Activated B cell treated with CpG ODN at 0.5 μM for 24 hours (primary cell): ENCODE measurements around the gene TADA1. TPM values are rescaled to one million over a fixed set of nuclear protein-coding genes. Genes with fewer than 3 reads are reported as not detected.

Source experiments
- ATAC-seq: fragments of 200-7000 bp; cut with Tn5 transposase; one replicate; pipeline ENCODE4 v1.10.0; 2021; ENCODE audit warnings: low read depth, mild to moderate bottlenecking, moderate library complexity
- CTCF ChIA-PET: fragments of 350-600 bp; sonication (Branson Sonifier 250); formaldehyde crosslinking; loops from one replicate; lab custom pipeline; 2021; ENCODE audit warnings: antibody characterized with exemption; lab: Charles Lee
- POLR2A ChIA-PET: fragments of 350-600 bp; sonication (Branson Sonifier 250); formaldehyde crosslinking; loops from one replicate; lab custom pipeline; 2021; ENCODE audit warnings: antibody characterized with exemption; lab: Charles Lee
- DNase-seq: peaks from one replicate; pipeline ENCODE4 v3.0.0; 2022
- H3K27ac Mint-ChIP-seq: one replicate; pipeline ENCODE4 v1.8.0; 2020; ENCODE audit warnings: mixed read lengths
- H3K27me3 Mint-ChIP-seq: one replicate; pipeline ENCODE4 v1.8.0; 2021; ENCODE audit warnings: mixed read lengths
- H3K36me3 Mint-ChIP-seq: one replicate; pipeline ENCODE4 v1.8.0; 2021; ENCODE audit warnings: low read depth, mixed read lengths
- H3K4me1 Mint-ChIP-seq: one replicate; pipeline ENCODE4 v1.8.0; 2021; ENCODE audit warnings: mixed read lengths
- H3K4me3 Mint-ChIP-seq: one replicate; pipeline ENCODE4 v1.8.0; 2020; ENCODE audit warnings: mild to moderate bottlenecking, mixed read lengths
- H3K9me3 Mint-ChIP-seq: one replicate; pipeline ENCODE4 v1.8.0; 2020; ENCODE audit warnings: mixed read lengths
- intact Hi-C: fragments of 100-400 bp; cut with micrococcal nuclease; formaldehyde crosslinking; loops from one replicate; pipeline ENCODE4 v1.15.1; 2024
- total RNA-seq: library from RNA; stranded (reverse); gene quantifications from 2 replicates; pipeline ENCODE4 v1.2.3, GENCODE V29; 2022
- TF ChIP-seq, protein P1 (sequence below): fragments of 200-600 bp; IDR thresholded peaks from one replicate; pipeline ENCODE4 v1.8.0; 2022; ENCODE audit warnings: antibody characterized with exemption, mild to moderate bottlenecking

Gene TADA1
- total RNA-seq, 1 donor from 2014 or later: 15.3 TPM

- TF ChIP-seq, protein P1, sequence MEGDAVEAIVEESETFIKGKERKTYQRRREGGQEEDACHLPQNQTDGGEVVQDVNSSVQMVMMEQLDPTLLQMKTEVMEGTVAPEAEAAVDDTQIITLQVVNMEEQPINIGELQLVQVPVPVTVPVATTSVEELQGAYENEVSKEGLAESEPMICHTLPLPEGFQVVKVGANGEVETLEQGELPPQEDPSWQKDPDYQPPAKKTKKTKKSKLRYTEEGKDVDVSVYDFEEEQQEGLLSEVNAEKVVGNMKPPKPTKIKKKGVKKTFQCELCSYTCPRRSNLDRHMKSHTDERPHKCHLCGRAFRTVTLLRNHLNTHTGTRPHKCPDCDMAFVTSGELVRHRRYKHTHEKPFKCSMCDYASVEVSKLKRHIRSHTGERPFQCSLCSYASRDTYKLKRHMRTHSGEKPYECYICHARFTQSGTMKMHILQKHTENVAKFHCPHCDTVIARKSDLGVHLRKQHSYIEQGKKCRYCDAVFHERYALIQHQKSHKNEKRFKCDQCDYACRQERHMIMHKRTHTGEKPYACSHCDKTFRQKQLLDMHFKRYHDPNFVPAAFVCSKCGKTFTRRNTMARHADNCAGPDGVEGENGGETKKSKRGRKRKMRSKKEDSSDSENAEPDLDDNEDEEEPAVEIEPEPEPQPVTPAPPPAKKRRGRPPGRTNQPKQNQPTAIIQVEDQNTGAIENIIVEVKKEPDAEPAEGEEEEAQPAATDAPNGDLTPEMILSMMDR: no peak
- POLR2A ChIA-PET: interaction anchor here (1.1 to 1.8 kb wide), 6 partner anchors 9 to 385 kb away, joined by 3 to 31 read pairs (median 4); partner anchors contain the start of gene POGK
Measured at GRCh38 chr1:166875302-166875733, 746 bp downstream of the TADA1 start.

DNA sequence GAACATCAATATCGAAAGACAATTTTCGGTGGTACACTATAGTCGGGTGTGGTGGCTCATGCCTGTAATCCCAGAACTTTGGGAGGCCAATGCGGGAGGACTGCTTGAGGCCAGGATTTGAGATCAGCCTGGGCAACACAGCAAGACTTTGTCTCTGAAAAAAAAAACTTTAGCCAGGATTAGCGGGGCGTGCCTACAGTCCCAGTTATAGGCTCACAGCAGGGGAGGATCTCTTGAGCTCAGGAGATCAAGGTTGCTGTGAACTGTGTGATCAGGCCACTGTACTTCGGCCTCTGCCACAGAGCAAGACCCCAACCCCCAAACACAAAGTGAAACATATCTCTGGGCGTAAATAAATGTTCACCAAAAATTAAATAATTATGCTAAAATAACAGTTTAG is 1.6 kb downstream of the TADA1 start:
- Mint-ChIP-seq H3K27me3 (no peaks in the 10 kb centered on the region), H3K36me3 (peaks cover 11% of the 10 kb centered on the region), H3K4me3 (no peak overlapping the region), H3K4me1 (peaks cover 30% of the 10 kb centered on the region), H3K27ac (no peak overlapping the region), H3K9me3 (no peaks in the 10 kb centered on the region)
- CTCF ChIA-PET: no interaction called here
- DNase-seq (no peak), ATAC-seq (no peak)
- TF ChIP-seq, protein P1: no peak
- intact Hi-C loops: no loop called here
- POLR2A ChIA-PET: no interaction called here

More at GRCh38 chr1:166875302-166875733, 746 bp downstream of the TADA1 start:
- Mint-ChIP-seq H3K4me3 (peak overlapping the region; percentile 96), H3K36me3 (peaks cover 11% of the 10 kb centered on the region), H3K4me1 (peaks cover 30% of the 10 kb centered on the region), H3K27me3 (no peaks in the 10 kb centered on the region), H3K27ac (peak overlapping the region; percentile 55), H3K9me3 (no peaks in the 10 kb centered on the region)
- intact Hi-C loops: loop anchor here (5.0 kb wide), 1 partner anchor 847 kb away; the partner anchor contains the start of gene MPZL1
- DNase-seq (no peak), ATAC-seq (no peak)
- CTCF ChIA-PET: interaction anchor here (1.9 to 2.8 kb wide), 2 partner anchors 34 to 184 kb away, joined by 12 to 19 read pairs; no protein-coding TSS in a partner anchor

GRCh38 chr1:166870584-166870983 is 5.5 kb downstream of the TADA1 start:
- TF ChIP-seq, protein P1: no peak
- ChIA-PET CTCF (no interaction called here), POLR2A (no interaction called here)
- Mint-ChIP-seq H3K27ac (no peak overlapping the region), H3K4me1 (peaks cover 21% of the 10 kb centered on the region), H3K4me3 (no peak overlapping the region), H3K36me3 (peaks cover 41% of the 10 kb centered on the region), H3K9me3 (no peaks in the 10 kb centered on the region), H3K27me3 (no peaks in the 10 kb centered on the region)
- ATAC-seq (no peak), DNase-seq (no peak)
- intact Hi-C loops: no loop called here

GRCh38 chr1:166869318-166870099 is 6.6 kb downstream of the TADA1 start:
- H3K9me3 Mint-ChIP-seq: no peaks in the 10 kb centered on the region
- ChIA-PET CTCF (no interaction called here), POLR2A (no interaction called here)
- no peak overlapping the region for H3K27ac Mint-ChIP-seq
- TF ChIP-seq, protein P1: no peak
- no peak overlapping the region for H3K4me3 Mint-ChIP-seq
- DNase-seq: no peak
- H3K36me3 Mint-ChIP-seq: peaks cover 47% of the 10 kb centered on the region
- intact Hi-C loops: no loop called here
- ATAC-seq: no peak
- peaks cover 11% of the 10 kb centered on the region for H3K4me1 Mint-ChIP-seq
- H3K27me3 Mint-ChIP-seq: no peaks in the 10 kb centered on the region

- CTCF ChIA-PET: no interaction called here
- no peaks in the 10 kb centered on the region for H3K27me3 Mint-ChIP-seq
- intact Hi-C loops: no loop called here
- peaks cover 53% of the 10 kb centered on the region for H3K36me3 Mint-ChIP-seq
- no peak overlapping the region for H3K27ac Mint-ChIP-seq
- no peak overlapping the region for H3K4me3 Mint-ChIP-seq
- no peaks in the 10 kb centered on the region for H3K9me3 Mint-ChIP-seq
- POLR2A ChIA-PET: no interaction called here
- TF ChIP-seq, protein P1: no peak
- DNase-seq (no peak), ATAC-seq (no peak)
- peaks cover 7% of the 10 kb centered on the region for H3K4me1 Mint-ChIP-seq
Measured at GRCh38 chr1:166868639-166869038, 7.4 kb downstream of the TADA1 start.
